ENCODE results near the gene SEMA5A. TPM values are rescaled to one million over a fixed set of nuclear protein-coding genes. Genes with fewer than 3 reads are reported as not detected.

The SEMA5A gene
- total RNA-seq, 2 donors from 2014 or later, result 3.4 to 40.2 TPM

- 81 to 83% methylated on average over 2 of the region's 2 CpGs for WGBS, 2 donors
- DNase-seq (no peak), ATAC-seq (no peak)
- H3K4me1 ChIP-seq, result no peaks in the 10 kb centered on the region
- no peak overlapping the region for H3K4me3 ChIP-seq
- intact Hi-C loops (cut with DNase I), result no loop called here
- H3K36me3 ChIP-seq (replicated peaks in 1 of 2; ENCODE audit: insufficient read depth in 1 of 2, low read depth in 2 of 2), result no peaks in the 10 kb centered on the region
- H3K27me3 ChIP-seq, result no peaks in the 10 kb centered on the region
- H3K27ac ChIP-seq, result no peak overlapping the region
- no peaks in the 10 kb centered on the region for H3K9me3 ChIP-seq
- TF ChIP-seq CTCF (IDR thresholded peaks at IDR 0.05) (no peak), POLR2A (IDR thresholded peaks at IDR 0.05) (no peak)
Observed at GRCh38 chr5:9192266-9192665, 353.6 kb downstream of the SEMA5A start.

- TF ChIP-seq POLR2A (IDR thresholded peaks at IDR 0.05) (no peak), CTCF (IDR thresholded peaks at IDR 0.05) (no peak)
- no peaks in the 10 kb centered on the region for H3K4me1 ChIP-seq
- no peak for DNase-seq
- no peak overlapping the region for H3K27ac ChIP-seq
- no peaks in the 10 kb centered on the region for H3K27me3 ChIP-seq
- H3K36me3 ChIP-seq (replicated peaks in 1 of 2; ENCODE audit: insufficient read depth in 1 of 2, low read depth in 2 of 2), result no peaks in the 10 kb centered on the region
- H3K4me3 ChIP-seq, result no peak overlapping the region
- no peak for ATAC-seq
- no peaks in the 10 kb centered on the region for H3K9me3 ChIP-seq
- intact Hi-C loops (cut with DNase I), result no loop called here
- WGBS, 2 donors, result 89 to 97% methylated on average over 1 of the region's 1 CpG
Observed at GRCh38 chr5:9189681-9190080, 356.2 kb downstream of the SEMA5A start.

- Histone ChIP-seq H3K4me1 (no peaks in the 10 kb centered on the region), H3K27ac (no peak overlapping the region), H3K36me3 (replicated peaks in 1 of 2; ENCODE audit: insufficient read depth in 1 of 2, low read depth in 2 of 2) (no peaks in the 10 kb centered on the region), H3K9me3 (no peaks in the 10 kb centered on the region), H3K4me3 (no peak overlapping the region), H3K27me3 (no peaks in the 10 kb centered on the region)
- TF ChIP-seq POLR2A (IDR thresholded peaks at IDR 0.05) (no peak), CTCF (IDR thresholded peaks at IDR 0.05) (no peak)
- WGBS, 2 donors, result 85 to 95% methylated on average over 4 of the region's 4 CpGs
- intact Hi-C loops (cut with DNase I), result no loop called here
- DNase-seq (no peak), ATAC-seq (no peak)
Observed at GRCh38 chr5:9188956-9189355, 356.9 kb downstream of the SEMA5A start.

- 70 to 91% methylated on average over 5 of the region's 5 CpGs for WGBS, 2 donors
- no peak for DNase-seq
- Histone ChIP-seq H3K4me1 (no peaks in the 10 kb centered on the region), H3K27me3 (no peaks in the 10 kb centered on the region), H3K36me3 (replicated peaks in 1 of 2; ENCODE audit: insufficient read depth in 1 of 2, low read depth in 2 of 2) (no peaks in the 10 kb centered on the region), H3K27ac (no peak overlapping the region), H3K4me3 (no peak overlapping the region), H3K9me3 (no peaks in the 10 kb centered on the region)
- no peak for ATAC-seq
- TF ChIP-seq POLR2A (IDR thresholded peaks at IDR 0.05) (no peak), CTCF (IDR thresholded peaks at IDR 0.05) (no peak)
- intact Hi-C loops (cut with DNase I), result no loop called here
Observed at GRCh38 chr5:9188131-9188530, 357.7 kb downstream of the SEMA5A start.

GRCh38 chr5:9187614-9188013 is 358.3 kb downstream of the SEMA5A start:
- Histone ChIP-seq H3K9me3 (no peaks in the 10 kb centered on the region), H3K4me3 (no peak overlapping the region), H3K27ac (no peak overlapping the region), H3K4me1 (no peaks in the 10 kb centered on the region), H3K36me3 (replicated peaks in 1 of 2; ENCODE audit: insufficient read depth in 1 of 2, low read depth in 2 of 2) (no peaks in the 10 kb centered on the region), H3K27me3 (no peaks in the 10 kb centered on the region)
- WGBS, 2 donors, result 94 to 95% methylated on average over 5 of the region's 5 CpGs
- ATAC-seq (no peak), DNase-seq (no peak)
- intact Hi-C loops (cut with DNase I), result no loop called here
- TF ChIP-seq CTCF (IDR thresholded peaks at IDR 0.05) (no peak), POLR2A (IDR thresholded peaks at IDR 0.05) (no peak)
